ENCODE measurements around the gene SELPLG. TPM values are rescaled to one million over a fixed set of nuclear protein-coding genes. Genes with fewer than 3 reads are reported as not detected.
A peak's percentile ranks its signal among the peaks of the same experiment; 100 is the strongest.

SELPLG gene
- polyA plus RNA-seq, 3 donors from 2014 or later: 429 to 815 (median 508) TPM

DNA sequence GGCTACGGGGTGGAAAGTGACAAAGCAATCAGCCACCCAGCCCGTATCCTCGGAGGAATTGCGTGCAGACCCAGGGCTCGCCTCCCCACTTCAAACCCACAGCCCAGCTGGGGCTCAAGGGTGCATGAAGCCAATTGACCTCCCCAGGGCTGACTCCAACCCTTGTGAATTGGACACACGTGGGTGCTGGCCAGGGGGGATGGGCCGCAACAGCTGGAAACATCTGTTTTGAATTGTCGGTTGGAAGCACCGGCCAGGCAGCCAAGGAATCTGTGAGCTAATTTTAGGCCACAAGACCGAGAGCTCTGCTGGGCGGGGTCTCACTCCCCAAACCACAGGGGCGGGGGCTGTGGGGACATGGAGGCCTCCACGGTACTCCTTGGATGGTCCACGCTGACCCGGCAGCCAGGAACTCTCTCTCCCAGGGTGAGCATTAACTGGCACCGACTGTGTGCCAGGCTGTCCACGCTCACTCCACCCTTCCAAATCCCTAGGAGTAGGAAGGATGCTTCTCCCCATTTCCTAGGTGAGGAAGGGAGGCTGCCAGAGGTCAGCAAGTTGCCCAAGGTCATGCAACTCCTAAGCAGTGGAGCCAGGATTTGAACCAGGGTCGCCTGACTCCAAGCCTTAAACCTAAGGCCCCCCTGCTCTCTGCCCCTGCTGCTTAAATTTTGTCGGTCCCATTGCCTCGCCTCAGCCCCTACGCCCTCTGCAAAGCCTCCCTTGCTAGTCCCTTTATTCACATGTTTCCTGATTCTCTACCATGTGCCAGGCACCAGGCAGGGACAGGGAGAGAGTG lies 24.0 kb downstream of the SELPLG start:
- Mint-ChIP-seq H3K4me1 (peaks cover 12 to 19% of the 10 kb centered on the region in 2 donors), H3K36me3 (no peaks in the 10 kb centered on the region), H3K27me3 (ENCODE audit: low read depth in 3 of 3) (peaks cover 2 to 11% (median 7%) of the 10 kb centered on the region in 3 donors), H3K4me3 (no peak overlapping the region), H3K27ac (no peak overlapping the region), H3K9me3 (no peaks in the 10 kb centered on the region)
- DNase-seq: no peak

DNA sequence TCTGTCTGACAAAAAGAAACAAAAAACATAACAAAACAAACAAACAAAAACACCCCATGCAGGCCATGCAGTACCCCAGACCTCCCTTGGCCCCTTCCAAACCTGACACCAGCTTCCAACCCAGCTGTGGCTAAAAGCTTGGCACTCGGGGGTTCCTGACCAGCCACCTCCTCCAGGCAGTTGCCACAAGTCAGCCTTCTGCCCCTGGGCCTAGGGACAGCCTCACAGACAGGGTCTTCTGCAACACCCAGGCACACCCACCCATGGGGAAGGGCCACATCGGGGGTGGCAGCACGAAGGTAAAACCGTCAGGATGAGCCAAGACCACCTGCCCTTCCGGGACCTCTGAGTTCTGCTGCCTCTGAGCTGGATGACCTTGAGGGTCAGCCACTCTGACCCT lies 25.1 kb downstream of the SELPLG start:
- Mint-ChIP-seq H3K27ac (no peak overlapping the region), H3K4me3 (no peak overlapping the region), H3K4me1 (peaks cover 12 to 13% of the 10 kb centered on the region in 2 donors)

DNA sequence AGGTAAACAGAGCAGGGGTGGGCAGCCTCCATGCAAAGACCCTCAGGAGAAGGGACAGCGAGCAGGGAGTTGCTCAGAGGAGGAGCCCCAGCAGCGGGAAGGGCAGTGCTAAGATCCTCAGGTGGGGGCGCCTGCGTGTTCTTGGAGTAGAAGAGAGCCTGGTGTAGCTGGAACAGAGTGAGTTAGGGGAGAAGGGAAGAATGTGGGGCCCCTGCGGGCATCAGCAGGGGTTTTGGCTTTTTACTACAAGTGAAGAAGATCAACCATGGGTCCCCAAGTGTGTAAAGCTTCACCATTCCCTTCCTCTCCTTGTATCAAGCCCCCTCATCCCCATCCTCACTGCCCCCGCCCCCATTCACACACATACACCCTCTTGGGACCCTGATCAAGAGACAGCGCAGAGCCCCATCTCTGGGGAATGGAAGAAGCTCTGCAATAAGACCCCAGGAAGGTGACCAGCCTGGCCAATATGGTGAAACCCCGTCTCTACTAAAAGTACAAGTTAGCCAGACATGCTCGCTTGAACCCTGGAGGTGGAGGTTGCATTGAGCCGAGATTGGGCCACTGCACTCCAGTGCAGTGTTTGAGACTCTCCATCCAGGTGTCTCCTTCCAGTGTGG lies 25.6 kb downstream of the SELPLG start:
- H3K27ac Mint-ChIP-seq: peak overlapping the region in 2 of 6 donors; percentile 7 to 30
- H3K4me3 Mint-ChIP-seq: no peak overlapping the region

More for the DNA sequence above, 25.1 kb downstream of the SELPLG start:
- H3K27me3 Mint-ChIP-seq (ENCODE audit: low read depth in 3 of 3): peaks cover 3 to 15% (median 7%) of the 10 kb centered on the region in 3 donors
- no peaks in the 10 kb centered on the region for H3K9me3 Mint-ChIP-seq
- no peaks in the 10 kb centered on the region for H3K36me3 Mint-ChIP-seq
- no peak for DNase-seq

DNA sequence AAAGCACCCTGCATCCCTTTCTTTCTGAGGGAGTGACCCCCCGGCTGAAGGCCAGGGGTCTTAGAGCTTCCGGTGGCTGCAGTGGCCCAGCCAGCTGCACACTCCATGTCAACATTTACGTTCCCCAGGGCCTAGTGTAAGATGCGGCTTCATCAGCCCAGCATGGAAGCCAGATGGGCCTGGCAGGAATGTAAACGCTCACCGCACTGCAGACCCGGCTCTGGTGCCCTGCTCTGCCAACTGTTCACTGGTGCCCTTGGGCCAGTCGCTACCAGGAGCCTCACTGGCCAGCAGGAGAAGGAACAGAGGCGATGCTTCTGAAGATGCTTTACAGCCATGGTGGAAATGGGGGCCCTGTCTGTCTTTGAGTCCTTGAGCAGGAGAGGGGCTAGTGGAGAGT lies 27.2 kb downstream of the SELPLG start:
- peak overlapping the region in 1 of 6 donors; percentile 68 for H3K27ac Mint-ChIP-seq
- H3K27me3 Mint-ChIP-seq (ENCODE audit: low read depth in 3 of 3): peaks cover 5 to 14% (median 7%) of the 10 kb centered on the region in 3 donors
- H3K36me3 Mint-ChIP-seq: no peaks in the 10 kb centered on the region
- H3K4me1 Mint-ChIP-seq: peaks cover 3% of the 10 kb centered on the region in 2 donors
- H3K9me3 Mint-ChIP-seq: no peaks in the 10 kb centered on the region
- no peak overlapping the region for H3K4me3 Mint-ChIP-seq
- no peak for DNase-seq

More for the DNA sequence above, 25.6 kb downstream of the SELPLG start:
- Mint-ChIP-seq H3K4me1 (peaks cover 10 to 12% of the 10 kb centered on the region in 2 donors), H3K9me3 (no peaks in the 10 kb centered on the region), H3K36me3 (no peaks in the 10 kb centered on the region), H3K27me3 (ENCODE audit: low read depth in 3 of 3) (peaks cover 5 to 15% (median 7%) of the 10 kb centered on the region in 3 donors)
- DNase-seq: no peak

DNA sequence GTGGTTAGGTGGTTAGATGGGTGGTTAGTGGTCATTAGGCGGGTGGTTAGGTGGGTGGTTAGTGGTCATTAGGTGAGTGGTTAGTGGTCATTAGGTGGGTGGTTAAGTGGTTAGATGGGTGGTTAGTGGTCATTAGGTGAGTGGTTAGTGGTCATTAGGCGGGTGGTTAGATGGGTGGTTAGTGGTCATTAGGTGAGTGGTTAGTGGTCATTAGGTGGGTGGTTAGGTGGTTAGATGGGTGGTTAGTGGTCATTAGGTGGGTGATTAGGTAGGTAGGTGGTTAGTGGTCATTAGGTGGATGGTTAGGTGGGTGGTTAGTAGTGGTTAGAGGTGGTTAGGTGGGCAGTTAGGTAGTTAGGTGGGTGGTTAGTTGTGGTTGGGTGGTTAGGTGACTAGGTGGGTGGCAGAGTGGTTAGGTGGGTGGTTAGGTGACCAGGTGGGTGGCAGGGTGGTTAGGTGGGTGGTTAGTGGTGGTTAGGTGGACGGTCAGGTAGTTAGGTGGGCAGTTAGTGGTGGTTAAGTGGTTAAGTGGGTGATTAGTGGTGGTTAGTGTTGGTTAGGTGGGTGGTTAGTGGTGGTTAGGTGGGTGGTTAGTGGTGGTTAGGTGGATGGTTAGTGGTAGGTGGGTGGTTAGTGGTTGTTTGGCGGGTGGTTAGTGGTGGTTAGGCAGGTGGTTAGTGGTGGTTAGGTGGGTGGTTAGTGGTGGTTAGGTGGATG lies 27.8 kb downstream of the SELPLG start:
- no peak for DNase-seq
- peak overlapping the region in 5 of 6 donors; percentile 14 to 77 (median 68) for H3K27ac Mint-ChIP-seq
- H3K27me3 Mint-ChIP-seq (ENCODE audit: low read depth in 3 of 3): peaks cover 5 to 13% (median 7%) of the 10 kb centered on the region in 3 donors
- peaks cover 0 to 3% of the 10 kb centered on the region in 2 donors for H3K4me1 Mint-ChIP-seq
- H3K9me3 Mint-ChIP-seq: no peaks in the 10 kb centered on the region
- no peaks in the 10 kb centered on the region for H3K36me3 Mint-ChIP-seq
- no peak overlapping the region for H3K4me3 Mint-ChIP-seq

DNA sequence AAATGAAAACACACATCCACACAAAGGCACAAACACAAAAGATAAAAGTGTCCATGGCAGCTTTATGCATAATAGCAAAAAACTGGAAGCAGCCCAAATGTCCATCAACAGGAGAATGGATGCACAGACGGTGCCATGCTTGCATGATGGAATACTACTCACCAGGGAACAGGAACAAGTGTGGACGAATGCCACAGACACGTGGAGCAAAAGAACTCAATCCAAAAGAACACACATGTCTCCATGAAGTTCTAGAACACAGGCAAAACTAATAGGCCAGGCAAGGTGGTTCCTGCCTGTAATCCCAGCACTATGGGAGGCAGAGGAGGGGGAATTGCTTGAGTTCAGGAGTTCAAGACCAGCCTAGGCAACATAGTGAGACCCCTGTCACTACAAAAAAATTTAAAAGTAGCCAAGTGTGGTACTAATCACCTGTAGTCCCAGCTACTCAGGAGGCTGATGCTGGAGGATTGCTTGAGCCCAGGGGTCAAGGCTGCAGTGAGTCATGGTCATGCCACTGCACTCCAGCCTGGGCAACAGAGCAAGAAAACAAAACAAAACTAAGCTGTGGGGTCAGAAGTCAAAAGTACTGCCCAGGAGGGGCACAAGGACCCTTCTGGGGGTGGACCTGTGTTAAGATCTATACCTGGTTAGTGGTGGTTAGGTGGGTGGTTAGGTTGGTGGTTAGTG lies 28.5 kb downstream of the SELPLG start:
- Mint-ChIP-seq H3K36me3 (no peaks in the 10 kb centered on the region), H3K27ac (peak overlapping the region in 3 of 6 donors; percentile 14 to 68 (median 17)), H3K9me3 (no peaks in the 10 kb centered on the region), H3K4me1 (peaks cover 0 to 3% of the 10 kb centered on the region in 2 donors), H3K4me3 (no peak overlapping the region), H3K27me3 (ENCODE audit: low read depth in 3 of 3) (peaks cover 5 to 11% (median 7%) of the 10 kb centered on the region in 3 donors)
- no peak for DNase-seq

DNA sequence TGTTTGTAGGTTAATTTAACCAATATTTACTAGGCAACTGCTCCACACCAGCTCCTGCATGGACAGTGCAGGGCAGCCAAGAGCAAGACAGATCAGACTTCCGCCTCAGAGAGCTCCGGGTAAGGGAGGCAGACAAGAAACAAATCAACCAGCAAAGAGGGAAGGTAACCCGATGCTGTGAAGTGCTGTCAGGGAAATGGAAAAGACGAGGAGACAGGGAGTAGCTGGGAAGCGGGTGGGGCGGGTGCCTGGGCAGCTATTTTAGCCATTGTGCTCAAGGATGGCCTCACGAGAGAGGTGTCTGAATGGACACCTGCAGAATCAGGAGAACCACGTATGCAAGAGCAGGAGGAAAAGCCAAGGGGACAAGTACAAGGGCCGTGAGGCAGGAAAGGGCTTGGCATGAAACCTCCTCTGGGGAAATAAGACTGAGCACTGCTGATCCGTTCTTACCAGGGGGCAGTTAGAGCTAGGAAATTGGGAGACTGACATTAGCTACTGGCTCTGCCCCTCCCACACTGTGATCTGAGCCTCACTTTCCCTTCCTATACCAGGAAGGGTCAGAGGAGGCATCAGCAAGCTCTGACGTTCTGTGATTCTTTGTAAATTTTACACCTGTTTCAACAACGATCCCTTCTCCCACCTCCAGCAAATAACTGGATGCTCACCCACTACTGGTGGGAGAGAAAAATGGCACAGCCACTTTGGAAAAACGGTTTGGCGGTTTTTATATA lies 29.3 kb downstream of the SELPLG start:
- Mint-ChIP-seq H3K27me3 (ENCODE audit: low read depth in 3 of 3) (peaks cover 5 to 11% (median 7%) of the 10 kb centered on the region in 3 donors), H3K4me3 (no peak overlapping the region), H3K36me3 (no peaks in the 10 kb centered on the region), H3K9me3 (no peaks in the 10 kb centered on the region), H3K4me1 (peaks cover 0 to 3% of the 10 kb centered on the region in 2 donors), H3K27ac (no peak overlapping the region)
- DNase-seq: no peak

DNA sequence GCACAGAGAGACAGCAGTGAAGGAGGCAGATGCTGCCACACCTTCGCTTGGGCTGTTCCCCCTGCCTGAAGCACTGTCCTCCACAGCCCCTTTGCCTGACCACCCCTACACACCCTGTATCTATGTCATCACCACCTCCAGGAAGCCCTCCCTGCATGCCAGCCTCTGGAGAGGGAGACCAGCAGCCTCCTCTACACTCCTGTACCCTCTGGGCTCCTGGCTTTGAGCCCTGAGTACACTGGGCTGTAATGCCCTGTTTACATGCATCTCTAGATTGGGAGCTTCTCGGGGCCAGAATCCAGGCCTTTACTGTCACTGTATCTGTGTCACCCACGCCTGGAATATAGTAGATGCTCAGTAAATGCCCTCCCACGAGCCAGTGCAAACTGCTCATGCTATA lies 30.0 kb downstream of the SELPLG start:
- Mint-ChIP-seq H3K36me3 (no peaks in the 10 kb centered on the region), H3K4me1 (peaks cover 0 to 3% of the 10 kb centered on the region in 2 donors), H3K27ac (no peak overlapping the region), H3K27me3 (ENCODE audit: low read depth in 3 of 3) (peaks cover 5 to 11% (median 7%) of the 10 kb centered on the region in 3 donors), H3K4me3 (no peak overlapping the region), H3K9me3 (no peaks in the 10 kb centered on the region)
- no peak for DNase-seq

DNA sequence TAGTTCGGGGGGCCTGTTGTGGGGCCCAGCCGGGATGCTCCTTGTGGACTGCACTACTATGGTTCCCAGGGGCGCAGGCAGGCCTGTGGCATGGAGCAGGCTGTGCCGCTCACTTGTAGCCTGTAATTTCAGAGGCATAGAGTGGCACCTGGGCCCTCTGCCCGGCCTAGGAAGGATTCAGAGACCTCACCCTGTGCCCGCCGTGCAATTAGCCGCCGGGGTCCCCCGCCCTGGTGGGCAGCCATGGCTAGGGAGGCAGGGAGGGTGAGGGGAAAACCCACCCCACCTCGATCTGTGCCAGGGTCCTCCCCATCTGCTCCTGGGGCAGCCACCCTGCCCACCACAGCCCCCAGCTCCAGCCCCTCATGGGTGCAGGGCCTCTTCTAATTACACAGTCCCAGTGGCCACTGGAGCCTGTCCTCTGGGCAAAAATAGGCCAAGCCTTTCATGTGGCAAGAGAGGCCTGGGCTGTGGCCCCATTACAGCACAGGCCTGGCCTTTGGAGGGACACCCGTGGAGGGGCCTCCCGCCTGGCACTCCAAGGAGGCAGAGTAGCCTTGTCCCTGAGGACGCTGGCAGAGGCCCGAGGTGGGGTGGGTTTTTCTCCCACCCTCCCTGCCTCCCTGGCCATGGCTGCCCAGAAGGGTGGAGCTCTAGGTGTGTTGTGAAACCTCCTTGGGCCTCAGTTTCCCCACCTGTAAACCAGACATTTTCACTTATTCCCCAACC lies 30.6 kb downstream of the SELPLG start:
- peaks cover 0 to 3% of the 10 kb centered on the region in 2 donors for H3K4me1 Mint-ChIP-seq
- no peak overlapping the region for H3K4me3 Mint-ChIP-seq
- H3K27me3 Mint-ChIP-seq (ENCODE audit: low read depth in 3 of 3): peaks cover 5 to 11% (median 7%) of the 10 kb centered on the region in 3 donors
- H3K27ac Mint-ChIP-seq: no peak overlapping the region
- no peaks in the 10 kb centered on the region for H3K9me3 Mint-ChIP-seq
- H3K36me3 Mint-ChIP-seq: no peaks in the 10 kb centered on the region
- DNase-seq: no peak

DNA sequence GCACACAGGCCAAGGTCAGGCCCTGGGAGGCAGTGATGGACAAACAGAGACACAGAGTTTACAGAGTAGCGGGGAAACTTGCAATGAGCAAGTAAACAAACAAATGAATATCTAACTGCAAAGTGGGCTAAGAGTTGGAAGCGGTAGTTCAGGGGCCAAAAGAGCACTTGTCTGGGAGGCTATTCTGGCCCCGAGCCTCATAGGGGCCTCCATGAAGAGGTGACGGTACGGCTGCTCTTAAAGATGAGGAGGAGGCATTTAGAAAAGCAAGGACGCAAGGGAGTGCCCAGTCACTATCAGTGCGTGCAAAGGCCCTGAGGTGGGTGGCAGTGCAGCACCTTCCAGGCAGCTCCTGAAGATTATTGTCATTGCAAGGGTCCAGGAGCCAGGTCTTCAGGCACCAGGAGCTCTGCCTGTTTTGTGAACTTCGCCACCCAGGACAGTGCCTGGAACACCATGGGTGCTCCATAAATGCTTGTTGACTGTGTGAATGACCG lies 31.4 kb downstream of the SELPLG start:
- Mint-ChIP-seq H3K27me3 (ENCODE audit: low read depth in 3 of 3) (peaks cover 5 to 11% (median 7%) of the 10 kb centered on the region in 3 donors), H3K27ac (no peak overlapping the region), H3K36me3 (no peaks in the 10 kb centered on the region), H3K4me3 (no peak overlapping the region), H3K4me1 (peaks cover 0 to 3% of the 10 kb centered on the region in 2 donors), H3K9me3 (no peaks in the 10 kb centered on the region)
- no peak for DNase-seq

DNA sequence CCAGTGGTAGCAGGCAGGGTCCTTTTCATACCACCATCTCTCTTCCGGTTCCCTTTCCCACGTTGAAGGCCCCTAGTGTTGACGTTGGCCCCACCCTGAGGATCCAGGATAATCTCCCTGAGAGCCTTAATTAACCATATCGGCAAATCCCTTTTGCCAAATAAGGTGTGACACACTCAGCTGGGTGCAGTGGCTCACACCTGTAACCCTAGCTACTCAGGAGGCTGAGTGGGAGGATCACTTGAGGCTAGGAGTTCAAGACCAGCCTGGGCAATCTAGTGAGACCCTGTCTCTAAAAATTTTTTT lies 33.0 kb downstream of the SELPLG start:
- Mint-ChIP-seq H3K4me1 (peaks cover 0 to 1% of the 10 kb centered on the region in 2 donors), H3K27ac (no peak overlapping the region), H3K9me3 (no peaks in the 10 kb centered on the region), H3K27me3 (ENCODE audit: low read depth in 3 of 3) (peaks cover 5% of the 10 kb centered on the region in 3 donors), H3K4me3 (no peak overlapping the region), H3K36me3 (no peaks in the 10 kb centered on the region)
- no peak for DNase-seq

DNA sequence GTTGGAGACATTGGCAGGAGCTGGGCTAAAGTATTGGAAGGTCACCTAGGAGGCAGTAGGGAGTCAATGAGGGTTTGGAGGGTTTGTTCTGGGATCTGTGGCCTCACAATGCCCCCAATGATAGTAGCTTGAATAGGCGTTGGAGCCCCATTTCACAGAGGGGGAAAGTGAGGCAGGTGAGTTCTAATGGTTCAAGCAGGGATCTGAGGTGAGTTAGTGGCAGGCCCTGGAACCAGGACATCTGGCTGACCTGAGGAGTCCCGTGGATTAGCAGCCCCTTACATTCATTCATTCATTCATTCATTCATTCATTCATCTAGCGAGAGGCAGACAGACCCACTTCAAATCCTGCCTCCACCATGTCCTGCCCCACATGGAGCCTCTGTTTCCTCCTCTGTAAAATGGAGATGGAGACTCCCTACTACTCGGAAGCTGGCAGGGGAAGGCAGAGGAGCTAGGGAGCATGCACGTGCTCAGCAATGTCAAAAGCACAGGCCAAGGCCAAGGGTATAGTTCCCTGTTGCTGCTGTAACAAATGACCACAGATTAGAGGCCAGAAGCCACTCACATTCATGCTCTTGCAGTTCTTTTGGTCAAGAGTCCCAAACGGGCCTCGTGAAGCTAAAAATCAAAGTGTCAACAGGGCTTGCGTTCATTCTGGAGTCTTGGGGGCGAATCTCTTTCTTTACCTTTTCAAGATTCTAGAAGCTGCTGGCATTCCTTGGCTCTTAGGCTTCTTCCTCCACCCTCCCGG lies 33.6 kb downstream of the SELPLG start:
- peaks cover 0 to 1% of the 10 kb centered on the region in 2 donors for H3K4me1 Mint-ChIP-seq
- H3K36me3 Mint-ChIP-seq: no peaks in the 10 kb centered on the region
- H3K27me3 Mint-ChIP-seq (ENCODE audit: low read depth in 3 of 3): peaks cover 0 to 5% (median 3%) of the 10 kb centered on the region in 3 donors
- H3K9me3 Mint-ChIP-seq: no peaks in the 10 kb centered on the region
- DNase-seq: no peak
- no peak overlapping the region for H3K4me3 Mint-ChIP-seq
- H3K27ac Mint-ChIP-seq: no peak overlapping the region
